ENCODE measurements around the gene CDSN.

The CDSN gene

GRCh38 chr6:31090275-31090972, 29.8 kb downstream of the CDSN start:
- no peak for DNase-seq (ENCODE audit: low read depth)
- H3K4me3 ChIP-seq (ENCODE audit: low read depth, low read length) = no peak overlapping the region
- in situ Hi-C loops (cut with HindIII; ENCODE audit: low sequenced_read_pairs) = no loop called here
- no peak for TF ChIP-seq CTCF (IDR thresholded peaks at IDR 0.05; ENCODE audit: low read depth, low read length, missing control alignments)

GRCh38 chr6:31087494-31088089, 32.7 kb downstream of the CDSN start:
- TF ChIP-seq CTCF (IDR thresholded peaks at IDR 0.05; ENCODE audit: low read depth, low read length, missing control alignments) = peak; percentile 76
- H3K4me3 ChIP-seq (ENCODE audit: low read depth, low read length) = no peak overlapping the region
- in situ Hi-C loops (cut with HindIII; ENCODE audit: low sequenced_read_pairs) = no loop called here
- DNase-seq (ENCODE audit: low read depth) = peak; percentile 81

- no peak overlapping the region for H3K4me3 ChIP-seq (ENCODE audit: low read depth, low read length)
- in situ Hi-C loops (cut with HindIII; ENCODE audit: low sequenced_read_pairs) = no loop called here
- TF ChIP-seq CTCF (IDR thresholded peaks at IDR 0.05; ENCODE audit: low read depth, low read length, missing control alignments) = no peak
- DNase-seq (ENCODE audit: low read depth) = no peak
Measured at GRCh38 chr6:31086788-31087440, 33.3 kb downstream of the CDSN start.

GRCh38 chr6:31083742-31084354, 36.4 kb downstream of the CDSN start:
- peak; percentile 9 for TF ChIP-seq CTCF (IDR thresholded peaks at IDR 0.05; ENCODE audit: low read depth, low read length, missing control alignments)
- in situ Hi-C loops (cut with HindIII; ENCODE audit: low sequenced_read_pairs) = no loop called here
- H3K4me3 ChIP-seq (ENCODE audit: low read depth, low read length) = no peak overlapping the region
- DNase-seq (ENCODE audit: low read depth) = no peak

- DNase-seq (ENCODE audit: low read depth) = no peak
- no peak for TF ChIP-seq CTCF (IDR thresholded peaks at IDR 0.05; ENCODE audit: low read depth, low read length, missing control alignments)
- H3K4me3 ChIP-seq (ENCODE audit: low read depth, low read length) = no peak overlapping the region
- in situ Hi-C loops (cut with HindIII; ENCODE audit: low sequenced_read_pairs) = no loop called here
Measured at GRCh38 chr6:31081872-31082271, 38.4 kb downstream of the CDSN start.

GRCh38 chr6:31079656-31080261, 40.5 kb downstream of the CDSN start:
- peak; percentile 49 for DNase-seq (ENCODE audit: low read depth)
- in situ Hi-C loops (cut with HindIII; ENCODE audit: low sequenced_read_pairs) = no loop called here
- no peak overlapping the region for H3K4me3 ChIP-seq (ENCODE audit: low read depth, low read length)

More at GRCh38 chr6:31079656-31080261, 40.5 kb downstream of the CDSN start:
- peak; percentile 91 for TF ChIP-seq CTCF (IDR thresholded peaks at IDR 0.05; ENCODE audit: low read depth, low read length, missing control alignments)

Data from astrocyte of the cerebellum (primary cell).